ENCODE data around the gene STYXL2.

The STYXL2 gene

GRCh38 chr1:167117225-167117624 is 23.4 kb downstream of the STYXL2 start:
- no peak for TF ChIP-seq USF1 (IDR thresholded peaks at IDR 0.05)
- TF ChIP-seq TEAD4 (IDR thresholded peaks at IDR 0.05), result no peak
- TF ChIP-seq CEBPB (IDR thresholded peaks at IDR 0.05), result no peak
- no peak for TF ChIP-seq MAX (IDR thresholded peaks at IDR 0.05)
- TF ChIP-seq FOXM1 (IDR thresholded peaks at IDR 0.05; ENCODE audit: borderline replicate concordance, low read depth), result no peak
- TF ChIP-seq CREB1 (IDR thresholded peaks at IDR 0.05; ENCODE audit: low read depth), result no peak
- no peak for TF ChIP-seq TAF1 (IDR thresholded peaks at IDR 0.05; ENCODE audit: low read depth)
- TF ChIP-seq TCF12 (IDR thresholded peaks at IDR 0.05; ENCODE audit: low read depth), result no peak
- no peak for TF ChIP-seq EGR1 (IDR thresholded peaks at IDR 0.05)
- TF ChIP-seq, protein P1, sequence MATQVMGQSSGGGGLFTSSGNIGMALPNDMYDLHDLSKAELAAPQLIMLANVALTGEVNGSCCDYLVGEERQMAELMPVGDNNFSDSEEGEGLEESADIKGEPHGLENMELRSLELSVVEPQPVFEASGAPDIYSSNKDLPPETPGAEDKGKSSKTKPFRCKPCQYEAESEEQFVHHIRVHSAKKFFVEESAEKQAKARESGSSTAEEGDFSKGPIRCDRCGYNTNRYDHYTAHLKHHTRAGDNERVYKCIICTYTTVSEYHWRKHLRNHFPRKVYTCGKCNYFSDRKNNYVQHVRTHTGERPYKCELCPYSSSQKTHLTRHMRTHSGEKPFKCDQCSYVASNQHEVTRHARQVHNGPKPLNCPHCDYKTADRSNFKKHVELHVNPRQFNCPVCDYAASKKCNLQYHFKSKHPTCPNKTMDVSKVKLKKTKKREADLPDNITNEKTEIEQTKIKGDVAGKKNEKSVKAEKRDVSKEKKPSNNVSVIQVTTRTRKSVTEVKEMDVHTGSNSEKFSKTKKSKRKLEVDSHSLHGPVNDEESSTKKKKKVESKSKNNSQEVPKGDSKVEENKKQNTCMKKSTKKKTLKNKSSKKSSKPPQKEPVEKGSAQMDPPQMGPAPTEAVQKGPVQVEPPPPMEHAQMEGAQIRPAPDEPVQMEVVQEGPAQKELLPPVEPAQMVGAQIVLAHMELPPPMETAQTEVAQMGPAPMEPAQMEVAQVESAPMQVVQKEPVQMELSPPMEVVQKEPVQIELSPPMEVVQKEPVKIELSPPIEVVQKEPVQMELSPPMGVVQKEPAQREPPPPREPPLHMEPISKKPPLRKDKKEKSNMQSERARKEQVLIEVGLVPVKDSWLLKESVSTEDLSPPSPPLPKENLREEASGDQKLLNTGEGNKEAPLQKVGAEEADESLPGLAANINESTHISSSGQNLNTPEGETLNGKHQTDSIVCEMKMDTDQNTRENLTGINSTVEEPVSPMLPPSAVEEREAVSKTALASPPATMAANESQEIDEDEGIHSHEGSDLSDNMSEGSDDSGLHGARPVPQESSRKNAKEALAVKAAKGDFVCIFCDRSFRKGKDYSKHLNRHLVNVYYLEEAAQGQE (IDR thresholded peaks at IDR 0.05; ENCODE audit: low read depth), result no peak
- no peak for TF ChIP-seq EP300 (IDR thresholded peaks at IDR 0.05; ENCODE audit: borderline replicate concordance)
- TF ChIP-seq YY1 (IDR thresholded peaks at IDR 0.05; ENCODE audit: low read depth), result no peak
- TF ChIP-seq RAD21 (IDR thresholded peaks at IDR 0.05; ENCODE audit: low read depth), result no peak
- TF ChIP-seq NFIC (IDR thresholded peaks at IDR 0.05), result no peak
- no peak for TF ChIP-seq ZBTB7A (IDR thresholded peaks at IDR 0.05; ENCODE audit: low read depth)

DNA sequence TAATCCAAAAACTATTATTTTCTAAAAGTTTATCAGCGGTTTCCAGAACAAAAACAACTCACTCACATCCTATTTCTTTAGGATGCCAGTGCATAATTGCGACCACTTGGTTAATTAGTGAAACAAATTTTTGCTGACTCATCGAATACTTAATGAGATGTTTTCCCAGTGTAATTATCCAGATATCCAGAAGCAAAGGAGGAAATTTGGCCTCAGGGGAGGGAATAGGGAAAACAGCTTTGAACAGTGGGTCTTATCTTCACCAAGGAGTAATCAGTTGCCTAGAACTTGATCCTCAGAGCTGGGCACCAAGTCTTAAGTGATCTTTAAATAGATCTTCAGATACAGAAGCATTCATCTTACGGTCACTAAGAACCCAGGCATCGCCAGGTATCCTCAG is 24.3 kb downstream of the STYXL2 start:
- TF ChIP-seq USF1 (IDR thresholded peaks at IDR 0.05) (no peak), YY1 (IDR thresholded peaks at IDR 0.05; ENCODE audit: low read depth) (no peak)

DNA sequence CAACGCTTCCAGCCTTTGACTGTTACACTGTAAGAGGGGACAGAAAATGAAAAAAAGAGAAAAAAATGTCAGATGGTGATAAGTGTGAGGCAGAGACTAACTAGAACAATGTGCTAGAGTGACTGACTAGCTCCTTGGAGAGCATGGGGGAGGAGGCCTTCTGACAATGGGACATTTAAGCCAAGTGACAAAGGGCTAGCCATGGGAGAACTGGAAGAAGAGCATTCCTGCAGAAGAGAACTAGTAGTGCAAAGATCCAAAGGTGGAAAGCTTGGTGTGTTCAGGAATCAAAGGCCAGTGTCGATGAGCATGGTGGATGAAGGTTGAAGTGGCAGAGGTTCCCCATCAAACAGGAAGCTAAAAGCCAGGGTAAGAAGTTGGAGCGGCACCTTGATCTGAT is 25.8 kb downstream of the STYXL2 start:
- TF ChIP-seq, protein P1 (IDR thresholded peaks at IDR 0.05; ENCODE audit: low read depth), result no peak
- TF ChIP-seq USF1 (IDR thresholded peaks at IDR 0.05) (no peak), FOXM1 (IDR thresholded peaks at IDR 0.05; ENCODE audit: borderline replicate concordance, low read depth) (no peak)

- TF ChIP-seq ZBTB7A (IDR thresholded peaks at IDR 0.05; ENCODE audit: low read depth), result no peak
- TF ChIP-seq TEAD4 (IDR thresholded peaks at IDR 0.05), result no peak
- no peak for TF ChIP-seq YY1 (IDR thresholded peaks at IDR 0.05; ENCODE audit: low read depth)
- TF ChIP-seq CEBPB (IDR thresholded peaks at IDR 0.05), result no peak
- TF ChIP-seq EP300 (IDR thresholded peaks at IDR 0.05; ENCODE audit: borderline replicate concordance), result no peak
- TF ChIP-seq FOXM1 (IDR thresholded peaks at IDR 0.05; ENCODE audit: borderline replicate concordance, low read depth), result no peak
- no peak for TF ChIP-seq TCF12 (IDR thresholded peaks at IDR 0.05; ENCODE audit: low read depth)
- no peak for TF ChIP-seq NFIC (IDR thresholded peaks at IDR 0.05)
- TF ChIP-seq, protein P1 (IDR thresholded peaks at IDR 0.05; ENCODE audit: low read depth), result no peak
- no peak for TF ChIP-seq USF1 (IDR thresholded peaks at IDR 0.05)
- no peak for TF ChIP-seq RAD21 (IDR thresholded peaks at IDR 0.05; ENCODE audit: low read depth)
- TF ChIP-seq TAF1 (IDR thresholded peaks at IDR 0.05; ENCODE audit: low read depth), result no peak
- TF ChIP-seq MAX (IDR thresholded peaks at IDR 0.05), result no peak
- no peak for TF ChIP-seq CREB1 (IDR thresholded peaks at IDR 0.05; ENCODE audit: low read depth)
These were observed 27.0 kb downstream of the STYXL2 start for GRCh38 chr1:167120899-167121298.
